Erythroblast (primary cell): ENCODE data around the gene TBX1.

Experiments used
- DNase-seq, 2 experiments: peaks; one replicate each; lab custom pipeline; 2025; lab: John Stamatoyannopoulos, UW
- GATA1 ChIP-seq: IDR thresholded peaks from 2 replicates; pipeline ENCODE4 v1.6.1; 2011; ENCODE audit warnings: low read depth, mild to moderate bottlenecking, control low read depth, low read length, moderate library complexity
- POLR2A ChIP-seq: IDR thresholded peaks from 2 replicates; pipeline ENCODE4 v1.6.1; 2011; ENCODE audit warnings: mild to moderate bottlenecking, low read length

The TBX1 gene

GRCh38 chr22:19737846-19738663 lies 22.5 kb upstream of the TBX1 start:
- no peak for TF ChIP-seq GATA1
- TF ChIP-seq POLR2A, result no peak
- DNase-seq, result no peak

- no peak for DNase-seq
- TF ChIP-seq GATA1 (no peak), POLR2A (no peak)
These were observed 21.7 kb upstream of the TBX1 start for GRCh38 chr22:19738664-19739447.

GRCh38 chr22:19739448-19739895 lies 21.1 kb upstream of the TBX1 start:
- no peak for TF ChIP-seq POLR2A
- TF ChIP-seq GATA1, result no peak
- DNase-seq, result no peak

GRCh38 chr22:19739911-19740449 lies 20.6 kb upstream of the TBX1 start:
- DNase-seq, result no peak
- TF ChIP-seq POLR2A, result no peak
- no peak for TF ChIP-seq GATA1

GRCh38 chr22:19740586-19740985 lies 20.0 kb upstream of the TBX1 start:
- no peak for TF ChIP-seq POLR2A
- TF ChIP-seq GATA1, result no peak
- no peak for DNase-seq

- TF ChIP-seq POLR2A (no peak), GATA1 (no peak)
- no peak for DNase-seq
These were observed 19.5 kb upstream of the TBX1 start for GRCh38 chr22:19741053-19741452.

GRCh38 chr22:19742160-19743066 lies 18.2 kb upstream of the TBX1 start:
- no peak for DNase-seq
- no peak for TF ChIP-seq GATA1
- no peak for TF ChIP-seq POLR2A

GRCh38 chr22:19743081-19743480 lies 17.5 kb upstream of the TBX1 start:
- DNase-seq, result no peak
- TF ChIP-seq POLR2A (no peak), GATA1 (no peak)

- TF ChIP-seq POLR2A (no peak), GATA1 (no peak)
- no peak for DNase-seq
These were observed 16.9 kb upstream of the TBX1 start for GRCh38 chr22:19743651-19744050.

GRCh38 chr22:19744350-19745006 lies 16.1 kb upstream of the TBX1 start:
- TF ChIP-seq POLR2A (no peak), GATA1 (no peak)
- DNase-seq, result no peak

- TF ChIP-seq GATA1 (no peak), POLR2A (no peak)
- DNase-seq, result no peak
These were observed 15.2 kb upstream of the TBX1 start for GRCh38 chr22:19745155-19746101.
